NCI-H2196 treated with DMSO at 0.1 percent for 48 hours (cell line): Measurements from ENCODE around the gene TSSK2.
"Not testable (repeated sequence)": the region's sequence is repeated elsewhere in the genome, so short reads cannot be mapped to it uniquely, and the experiment has no call there.

Experiments
- DNase-seq: peaks from one replicate; lab custom pipeline; 2025; ENCODE audit not compliant: unreplicated experiment; lab: John Stamatoyannopoulos, UW

The TSSK2 gene

DNA sequence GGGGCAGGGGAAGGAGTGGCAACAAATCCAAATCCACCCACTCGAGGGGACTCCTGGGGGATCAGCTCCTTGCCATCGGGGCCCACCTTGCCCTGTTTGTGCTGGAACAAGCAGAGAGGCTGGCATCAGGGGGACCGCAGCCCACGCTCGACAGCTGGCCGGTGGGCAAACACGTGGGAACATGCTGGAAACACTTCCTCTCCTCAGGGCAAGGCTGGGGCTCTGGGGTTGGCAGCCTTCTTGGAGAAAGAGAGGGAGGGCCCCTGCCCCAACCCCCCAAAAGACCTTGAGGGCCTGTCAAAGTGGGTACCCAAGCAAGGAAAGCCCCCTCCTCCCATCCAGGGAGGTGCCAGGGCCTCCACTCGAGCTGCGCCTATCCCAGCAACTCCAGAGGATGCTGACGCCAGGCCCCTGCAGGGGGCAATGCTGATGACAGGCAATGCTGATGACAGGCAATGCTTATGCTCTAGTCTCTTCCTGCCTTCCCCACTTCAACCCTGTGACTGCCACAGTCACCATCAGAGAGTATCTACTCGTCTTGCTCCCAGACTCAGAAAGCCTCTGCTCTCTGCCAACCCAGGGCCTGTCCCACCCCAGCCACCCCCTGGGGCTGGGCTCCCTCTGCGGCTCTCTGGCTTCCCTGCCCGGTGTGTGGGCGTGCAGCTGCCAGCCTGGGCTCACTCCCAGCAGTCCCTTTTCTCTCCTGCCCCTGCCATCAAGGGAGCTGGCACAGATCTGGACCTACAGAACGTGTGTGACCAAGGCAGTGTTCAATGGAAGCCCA lies 7.3 kb downstream of the TSSK2 start:
- DNase-seq: no peak

DNA sequence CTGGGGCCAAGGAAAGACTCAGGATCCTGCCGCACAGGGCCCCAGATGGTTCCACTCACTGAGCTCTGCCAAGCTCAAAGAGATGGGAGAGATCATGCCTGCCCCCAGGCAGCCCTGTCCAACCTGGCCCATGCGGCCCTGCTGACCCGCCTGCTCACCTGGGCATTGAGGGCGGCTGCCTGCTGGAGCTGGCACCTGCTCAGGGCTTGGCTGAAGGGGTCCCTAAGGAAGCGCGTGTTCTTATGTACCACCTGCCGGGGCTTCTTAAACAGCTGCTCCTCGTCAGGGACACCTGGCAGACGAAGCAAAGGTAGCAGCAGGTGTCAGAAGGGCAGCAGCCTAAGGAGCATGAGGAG lies 7.9 kb downstream of the TSSK2 start:
- DNase-seq: no peak

DNA sequence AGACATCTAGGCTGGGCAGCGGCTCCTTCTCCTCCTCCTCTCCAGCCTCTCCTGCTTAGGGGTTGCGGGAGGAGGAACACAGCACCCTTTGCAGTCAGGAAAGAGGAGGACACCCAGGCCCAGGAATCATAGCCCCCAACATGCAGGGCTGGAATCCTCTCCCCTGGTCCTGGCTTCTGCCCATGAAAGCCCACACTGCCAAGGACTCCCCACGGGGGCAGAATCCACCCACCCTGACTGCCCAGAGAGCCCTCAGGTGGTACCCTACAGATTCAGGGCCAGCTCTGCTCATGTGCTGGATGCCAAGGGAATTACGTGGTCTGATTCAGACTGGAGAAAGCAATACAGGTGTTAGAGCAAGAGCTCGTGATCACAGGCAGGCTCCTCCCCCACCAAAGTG lies 8.9 kb downstream of the TSSK2 start:
- no peak for DNase-seq

DNA sequence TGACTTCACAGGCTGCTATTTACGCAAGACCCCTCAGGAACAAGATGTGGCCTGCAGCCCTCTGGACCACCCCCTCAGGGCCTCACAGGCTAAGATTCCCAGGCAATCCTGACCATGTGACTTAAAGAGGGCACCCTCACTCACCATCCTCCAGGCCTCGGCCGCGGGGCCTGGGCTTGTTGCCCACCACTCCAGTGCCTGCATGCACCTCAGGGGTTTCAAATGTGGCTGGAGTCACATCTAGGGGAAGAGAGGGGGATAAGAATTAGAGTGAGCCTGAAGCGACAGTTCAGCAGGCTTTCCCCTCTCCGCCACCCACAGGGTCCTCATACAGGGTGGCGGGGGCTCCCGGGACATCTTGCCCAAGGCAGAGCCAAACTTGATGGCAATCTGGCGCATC lies 11.3 kb downstream of the TSSK2 start:
- DNase-seq: no peak

DNA sequence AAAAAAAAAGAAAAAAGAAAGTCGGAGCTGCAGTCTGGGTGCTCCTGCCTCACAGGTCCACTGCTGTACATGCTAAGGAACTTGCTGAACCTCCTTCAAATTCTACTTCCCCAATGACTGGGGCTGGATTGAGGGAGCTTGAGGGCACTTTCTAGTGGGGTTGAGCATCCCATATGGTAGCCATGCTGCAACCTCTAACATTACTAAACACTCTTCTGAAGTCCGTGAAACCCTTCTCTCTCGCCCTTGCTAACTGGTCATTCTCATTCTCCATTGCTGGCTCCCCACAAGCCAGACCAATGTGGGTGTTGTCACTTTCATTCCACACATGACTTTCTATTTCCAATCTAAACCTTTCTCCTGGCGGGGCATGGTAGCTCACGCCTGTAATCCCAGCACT lies 12.1 kb downstream of the TSSK2 start:
- DNase-seq: no peak

DNA sequence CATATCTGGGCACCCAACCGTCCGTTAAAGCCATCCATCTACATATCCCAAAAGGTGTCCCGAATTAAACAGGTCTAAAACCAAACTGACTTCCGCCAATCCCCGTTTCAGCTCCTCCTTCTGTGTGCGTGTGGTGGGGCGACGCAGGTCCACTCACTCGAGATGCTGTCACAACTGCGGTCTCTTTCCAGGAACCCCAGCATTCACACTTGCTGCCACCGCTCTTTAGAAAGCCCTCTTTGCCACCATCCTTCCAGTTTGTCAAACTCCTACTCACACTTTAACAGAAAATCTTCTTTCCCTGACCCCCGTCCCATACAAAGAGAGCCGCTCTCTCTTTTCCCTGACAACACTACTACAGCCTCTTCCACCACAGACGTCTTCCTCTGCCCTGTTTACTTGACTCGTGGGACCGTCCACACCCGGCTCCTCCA lies 12.9 kb downstream of the TSSK2 start:
- no peak for DNase-seq

DNA sequence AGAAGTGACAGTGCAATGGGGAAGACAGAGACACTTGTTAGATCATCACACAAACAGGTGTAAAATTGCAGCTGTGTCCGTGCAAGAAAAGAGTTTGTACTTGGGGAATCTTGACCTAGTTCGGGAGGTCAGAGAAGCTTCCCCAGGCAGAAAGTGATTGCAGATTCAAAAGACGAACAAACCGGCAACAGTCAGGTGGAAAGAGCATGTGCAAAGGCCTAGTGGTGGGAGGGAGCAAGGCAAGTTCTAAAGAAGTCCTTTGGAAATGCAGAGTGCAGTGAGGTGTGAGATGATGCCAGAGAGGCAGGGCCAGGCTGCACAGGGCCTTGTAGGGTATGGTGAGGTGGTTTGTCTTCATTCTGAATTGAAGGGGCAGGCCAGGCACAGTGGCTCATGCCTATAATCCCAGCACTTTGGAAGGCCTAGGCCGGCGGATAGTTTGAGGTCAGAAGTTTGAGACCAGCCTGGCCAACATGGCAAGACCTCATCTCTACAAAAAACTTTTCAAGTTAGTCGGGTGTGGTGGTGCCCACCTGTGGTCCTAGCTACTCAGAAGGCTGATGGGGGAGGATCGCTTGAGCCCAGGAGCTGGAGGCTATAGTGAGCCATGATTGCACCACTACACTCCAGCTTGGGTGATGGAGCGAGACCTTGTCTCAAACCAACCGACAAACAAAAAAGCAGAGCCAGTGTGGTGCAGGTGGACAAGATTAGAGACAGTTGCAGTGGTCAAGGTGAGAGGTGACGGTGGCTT lies 15.3 kb downstream of the TSSK2 start:
- no peak for DNase-seq

DNA sequence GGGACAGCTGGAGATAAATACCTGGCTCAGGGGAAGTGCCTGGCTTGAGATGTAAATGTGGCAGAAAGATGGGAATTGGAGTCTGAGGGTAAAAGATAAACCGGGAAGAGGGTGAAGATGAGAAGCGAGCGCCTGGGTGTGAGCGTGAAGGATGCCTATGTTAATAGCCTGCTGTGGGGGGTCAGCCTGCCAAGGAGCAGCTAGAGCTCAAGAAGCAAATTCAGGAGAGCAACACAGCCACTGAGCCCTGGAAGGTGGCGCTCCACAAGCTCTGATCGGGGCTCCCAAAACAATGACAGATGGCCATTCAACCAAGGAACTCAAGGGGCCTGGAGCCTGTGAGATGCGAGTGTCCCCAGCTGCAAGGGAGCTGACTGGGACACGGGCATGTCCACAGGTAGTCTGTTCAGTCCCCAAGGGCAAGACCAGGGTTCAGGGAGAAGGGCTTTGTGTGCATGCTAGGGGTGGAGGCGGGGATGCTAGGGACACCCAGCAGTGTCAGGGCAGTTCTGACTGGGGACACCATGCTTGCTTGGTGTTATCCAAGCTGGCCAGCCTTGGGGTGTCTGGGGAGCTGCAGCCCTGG lies 16.2 kb downstream of the TSSK2 start:
- DNase-seq: no peak

DNA sequence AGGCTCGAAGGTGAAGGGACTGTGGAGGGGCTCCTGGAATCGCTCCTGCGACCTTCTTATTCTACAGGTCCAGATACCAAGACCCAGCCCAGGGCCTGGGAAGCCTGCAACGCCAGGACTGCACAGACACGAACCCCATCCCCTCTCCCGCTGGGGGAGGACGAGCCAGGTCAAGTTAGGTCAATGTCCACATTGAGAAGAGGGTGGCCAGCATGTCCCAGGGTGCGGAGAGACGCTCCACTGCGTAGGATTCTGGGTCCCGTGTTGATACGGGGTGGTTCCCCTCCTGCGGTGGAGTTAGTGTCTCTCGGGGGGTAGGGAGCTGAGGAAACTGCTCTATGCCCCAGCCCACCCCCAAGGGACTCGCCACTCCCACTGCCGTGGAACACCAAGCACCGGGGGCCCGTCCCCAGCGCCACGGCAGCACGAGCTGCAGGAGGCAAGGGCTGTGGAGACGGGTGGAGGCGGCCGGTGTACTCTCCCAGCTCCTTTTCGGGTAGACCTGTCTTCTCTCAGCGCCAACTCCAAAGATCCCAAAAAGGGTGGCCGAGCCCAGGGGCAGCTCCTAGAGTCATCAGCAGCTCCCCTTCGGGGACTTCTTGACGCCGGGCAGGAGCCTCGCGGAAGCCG lies 17.4 kb downstream of the TSSK2 start:
- no peak for DNase-seq

DNA sequence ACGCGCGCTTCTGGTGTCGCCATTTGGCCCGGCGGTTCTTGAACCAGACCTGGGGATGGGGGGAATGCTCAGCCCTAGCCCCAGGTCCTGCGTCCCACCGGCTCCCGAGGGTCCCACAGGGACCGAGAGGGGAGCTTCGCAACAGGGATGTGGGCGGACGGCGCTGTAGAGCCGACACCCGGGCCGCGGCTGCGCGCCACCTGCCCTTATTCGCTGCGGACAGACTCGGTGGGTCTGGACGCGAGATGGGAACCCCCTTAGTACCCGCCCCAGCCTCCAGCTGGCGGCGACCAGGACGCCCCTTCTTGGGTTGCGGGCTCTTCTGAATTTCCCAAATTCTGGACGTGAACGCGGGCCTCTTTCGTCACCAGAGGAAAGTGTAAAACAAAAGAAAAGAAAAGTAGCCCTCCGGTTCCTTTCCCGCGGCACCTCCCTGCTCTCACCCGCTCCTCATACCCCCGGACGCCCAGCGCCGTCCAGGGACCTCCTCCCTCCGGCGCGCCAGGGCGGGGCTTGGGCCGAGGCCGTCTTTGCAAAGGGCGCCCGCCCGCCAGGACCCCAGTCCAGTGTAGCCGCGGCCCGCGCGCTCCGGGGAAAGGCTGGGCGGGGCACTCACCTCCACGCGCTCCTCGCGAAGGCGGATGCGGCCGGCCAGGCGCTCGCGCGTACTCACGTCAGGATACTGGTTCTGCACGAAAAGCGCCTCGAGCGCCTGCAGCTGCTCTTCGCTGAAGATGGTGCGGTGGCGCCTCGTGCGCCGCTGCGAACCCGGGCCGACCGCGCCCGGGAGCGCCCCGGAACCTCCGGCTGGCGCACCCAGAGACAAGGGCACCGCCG lies 18.2 kb downstream of the TSSK2 start:
- no peak for DNase-seq

DNA sequence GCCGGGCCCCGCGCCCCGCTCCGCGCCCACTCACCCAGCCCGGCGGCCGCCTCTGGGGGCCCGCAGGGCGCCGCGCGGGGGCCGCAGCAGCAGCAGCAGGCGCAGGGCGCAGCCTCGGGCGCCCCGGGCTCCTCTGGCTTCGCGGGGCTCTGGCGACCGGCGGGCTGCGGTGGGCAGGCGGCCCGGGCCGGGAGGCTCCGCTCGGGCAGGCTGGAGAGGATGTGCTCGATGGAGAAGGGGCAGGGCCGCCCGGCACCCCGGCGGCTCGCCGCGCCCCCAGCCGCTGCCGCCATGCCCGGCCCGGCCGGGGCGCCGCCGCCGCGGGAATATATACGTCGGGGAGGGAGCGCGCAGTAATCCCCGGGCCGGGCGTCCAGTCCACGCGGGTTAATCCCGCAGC lies 18.9 kb downstream of the TSSK2 start, which contains the start of gene GSC2:
Gene GSC2, minus strand, starts transcription at position 302 of the 400 bp plus-strand sequence. Its CDS starts 9 bp downstream, at position 293.
- DNase-seq: no peak

DNA sequence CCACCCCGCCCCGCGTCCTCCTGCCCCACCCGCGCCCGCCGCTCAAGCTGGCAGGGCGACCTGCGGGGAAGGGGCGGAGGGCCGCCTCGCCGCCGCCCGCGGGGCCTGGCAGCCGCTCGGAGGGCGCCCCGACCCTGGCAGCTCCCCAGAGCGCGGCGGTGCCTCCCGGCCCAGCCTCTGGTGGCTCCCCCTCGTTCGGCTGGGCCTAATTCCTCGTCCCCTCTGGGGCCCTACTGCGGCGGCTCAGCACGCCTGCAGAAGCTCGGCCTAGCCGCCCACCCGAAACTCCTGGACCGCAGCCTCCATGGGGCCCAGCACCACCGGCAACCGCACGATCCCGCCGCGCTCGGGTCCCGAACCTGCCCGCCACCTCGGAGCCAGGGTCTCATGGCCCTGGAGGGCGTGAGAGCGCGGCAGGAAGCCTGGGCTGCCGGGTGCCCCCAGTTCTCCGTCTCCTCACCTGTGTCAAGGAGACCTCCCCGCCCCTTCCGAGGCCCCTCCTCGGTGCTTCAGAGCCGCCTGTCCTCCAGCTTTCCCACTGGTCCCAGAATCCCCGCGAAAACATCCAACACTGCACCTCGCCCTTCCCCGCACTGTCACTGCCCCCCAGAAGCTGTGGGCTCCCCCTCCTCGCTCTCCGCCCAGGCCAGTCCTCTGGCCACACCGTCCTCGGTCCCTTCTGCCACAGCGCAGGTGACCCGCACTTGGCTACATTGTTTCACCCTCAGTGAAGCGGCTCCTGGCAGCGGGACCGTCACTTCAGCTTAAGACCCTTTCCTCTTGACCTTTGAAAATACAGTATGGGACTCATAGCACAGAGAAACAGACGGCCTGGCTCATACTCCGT lies 19.6 kb downstream of the TSSK2 start:
- DNase-seq: no peak

DNA sequence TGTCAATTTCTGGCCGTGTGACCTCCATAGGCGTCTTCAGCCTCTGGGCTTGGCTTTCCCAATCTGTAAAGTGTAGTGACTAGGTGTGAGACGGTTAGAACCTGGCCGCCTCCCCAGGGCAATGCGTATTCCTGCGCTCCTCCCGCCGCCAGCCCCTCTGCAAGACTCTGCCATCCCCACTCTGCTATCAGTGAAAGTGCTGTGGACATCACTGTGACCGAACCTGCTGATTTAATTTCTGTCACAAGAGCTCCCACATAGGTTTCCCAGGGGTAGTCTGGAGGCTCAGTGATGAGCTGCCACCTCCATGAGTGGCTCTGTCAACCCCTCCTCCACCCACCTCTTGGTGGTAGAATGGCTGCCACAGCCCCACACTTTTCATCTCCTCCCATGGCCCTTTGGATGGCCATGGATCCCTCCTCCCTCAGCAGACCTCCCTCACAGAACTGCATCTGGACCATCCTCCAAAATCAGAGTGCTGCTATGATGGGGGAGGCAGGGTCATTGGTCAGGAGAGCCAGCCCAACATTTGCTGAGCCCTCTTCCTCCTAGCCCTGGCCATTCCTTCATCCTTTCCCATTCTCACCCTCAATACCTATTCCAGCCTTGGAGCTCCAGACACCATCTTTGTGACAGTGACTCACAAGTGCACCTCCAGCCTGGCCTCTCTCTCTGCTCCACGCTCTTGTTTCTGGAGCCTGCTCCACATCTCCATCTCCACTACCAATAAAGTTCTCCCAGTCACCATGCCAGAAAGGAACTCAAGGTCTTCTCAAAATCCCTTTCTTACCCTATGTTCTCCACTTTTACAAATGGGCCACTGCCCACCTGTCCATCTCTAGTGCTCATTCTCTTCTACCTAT lies 20.5 kb downstream of the TSSK2 start:
- DNase-seq: no peak

DNA sequence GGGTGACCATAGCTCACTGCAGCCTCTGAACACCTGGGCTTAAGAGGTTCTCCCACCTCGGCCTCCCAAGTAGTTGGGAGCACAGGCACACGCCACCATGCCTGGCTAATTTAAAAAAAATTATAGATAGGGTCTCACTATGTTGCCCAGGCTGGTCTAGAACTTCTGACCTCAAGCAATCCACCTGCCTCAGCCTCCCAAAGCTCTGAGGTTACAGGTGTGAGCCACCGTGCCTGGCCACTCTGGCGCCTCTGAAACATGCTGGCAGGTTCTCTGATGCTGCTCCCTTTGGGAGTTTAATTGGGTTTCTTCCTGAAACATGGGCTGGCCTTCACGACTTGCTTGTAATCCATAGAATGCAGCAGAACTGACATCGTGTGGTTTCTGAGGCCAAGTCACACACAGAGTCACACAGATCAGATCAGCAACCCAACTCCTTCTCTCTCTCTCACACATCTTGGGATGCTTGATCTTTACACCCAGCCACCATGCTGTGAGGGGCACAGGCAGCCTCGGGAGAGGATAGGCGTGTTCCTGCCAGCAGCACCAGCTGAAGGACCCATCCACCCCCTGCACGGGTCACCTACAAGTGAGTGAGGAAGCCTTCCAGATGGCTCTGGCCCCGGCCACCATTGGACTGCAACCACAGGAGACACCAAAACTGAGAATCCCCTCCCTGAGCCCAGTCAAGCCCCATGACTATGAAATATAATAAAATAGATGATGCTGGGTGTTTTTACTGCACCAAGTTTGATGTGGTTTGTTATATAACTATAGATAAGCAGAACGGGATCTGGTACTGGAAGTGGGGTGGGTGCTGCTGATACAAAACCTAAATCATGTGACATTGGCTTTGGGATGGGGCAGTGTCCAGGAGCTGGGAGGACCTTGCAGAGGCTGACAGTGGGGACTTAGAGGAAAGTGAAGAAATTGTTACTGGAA lies 22.1 kb downstream of the TSSK2 start:
- no peak for DNase-seq

DNA sequence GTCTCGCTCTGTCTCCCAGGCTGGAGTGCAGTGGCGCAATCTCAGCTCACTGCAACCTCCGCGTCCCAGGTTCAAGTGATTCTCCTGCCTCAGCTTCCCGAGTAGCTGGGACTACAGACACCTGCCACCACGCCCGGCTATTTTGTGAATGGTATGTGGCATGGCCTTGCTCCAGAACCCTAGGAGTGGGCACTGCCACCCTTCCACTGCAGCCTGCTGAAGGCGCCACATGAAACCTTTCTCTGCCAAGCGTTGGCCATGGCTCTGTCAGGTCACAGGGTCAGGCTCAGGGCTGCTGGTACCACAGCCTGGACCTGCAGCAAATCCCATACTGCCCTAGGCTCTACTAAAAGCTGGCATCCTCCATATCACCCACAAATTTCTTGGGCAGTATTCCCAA lies 25.0 kb downstream of the TSSK2 start:
- not testable (repeated sequence) for DNase-seq

DNA sequence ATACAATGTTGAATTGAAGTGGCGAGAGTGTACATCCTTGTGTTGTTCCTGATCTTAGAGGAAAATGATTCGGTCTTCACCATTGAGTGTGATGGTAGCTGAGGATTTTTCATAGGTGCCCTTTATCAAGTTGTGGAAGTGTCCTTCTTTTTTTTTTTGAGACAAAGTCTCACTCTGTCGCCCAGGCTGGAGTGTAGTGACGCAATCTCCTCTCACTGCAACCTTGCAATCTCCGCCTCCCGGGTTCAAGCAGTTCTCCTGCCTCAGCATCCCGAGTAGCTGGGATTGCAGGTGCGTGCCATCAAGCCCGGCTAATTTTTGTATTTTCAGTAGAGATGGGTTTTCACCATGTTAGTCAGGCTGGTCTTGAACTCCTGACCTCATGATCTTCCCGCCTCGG lies 27.5 kb downstream of the TSSK2 start:
- DNase-seq: not testable (repeated sequence)

DNA sequence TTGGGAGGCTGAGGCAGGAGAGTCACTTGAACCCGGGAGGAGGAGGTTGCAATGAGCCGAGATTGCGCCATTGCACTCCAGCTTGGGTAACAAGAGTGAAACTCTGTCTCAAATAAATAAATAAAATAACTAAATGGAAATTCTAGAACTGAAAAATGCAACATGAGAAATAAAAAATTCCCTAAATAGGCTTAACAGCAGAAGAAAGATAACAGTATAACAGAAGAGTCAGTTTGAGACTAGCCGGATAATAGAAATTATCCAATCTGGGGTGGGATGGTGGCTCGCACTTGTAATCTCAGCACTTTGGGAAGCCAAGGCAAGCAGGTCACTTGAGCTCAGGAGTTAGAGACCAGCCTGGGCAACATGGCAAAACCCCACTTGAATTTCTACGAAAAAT lies 33.3 kb downstream of the TSSK2 start:
- no peak for DNase-seq

DNA sequence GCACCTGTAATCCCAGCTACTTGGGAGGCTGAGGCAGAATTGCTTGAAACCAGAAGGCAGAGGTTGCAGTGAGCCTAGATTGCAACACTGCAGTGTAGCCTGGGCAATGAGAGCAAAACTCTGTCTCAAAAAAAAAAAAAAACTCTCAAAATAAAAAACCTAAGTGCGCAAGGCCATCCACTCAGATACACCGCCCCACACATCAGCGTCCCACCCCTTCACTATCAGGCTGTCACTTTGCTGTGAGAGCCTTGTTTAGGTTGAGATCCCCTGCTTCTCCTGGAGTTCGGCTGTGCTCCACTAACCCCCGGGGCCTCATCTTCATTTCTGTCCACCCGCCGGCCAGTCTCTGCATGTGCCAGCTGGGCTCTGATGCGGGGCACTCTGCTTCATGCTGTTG lies 35.3 kb downstream of the TSSK2 start:
- DNase-seq: no peak
